Spleen (tissue), 11 donors: ENCODE results near the gene VRK3. TPM values are rescaled to one million over a fixed set of nuclear protein-coding genes. Genes with fewer than 3 reads are reported as not detected.
A peak's percentile ranks its signal among the peaks of the same experiment; 100 is the strongest.
"Not testable (repeated sequence)": the region's sequence is repeated elsewhere in the genome, so short reads cannot be mapped to it uniquely, and the experiment has no call there.

ENCODE experiments used
- DNase-seq: peaks from one replicate; pipeline ENCODE4 v3.0.0-alpha.2; 2020
- H3K27ac ChIP-seq, 8 donors: fragments of 200-600 bp; sonication (generic) in 7 of 8; 1 replicate in 4 of 8; 2 replicates in 4 of 8; pipeline versions ENCODE4 v1.5.0 to v1.8.0; 2016 to 2021; ENCODE audit warnings: inconsistent platforms in 4 of 8, mild to moderate bottlenecking in 4 of 8, moderate library complexity in 1 of 8
- H3K27me3 ChIP-seq, 7 donors: fragments of 200-600 bp; sonication (generic) in 6 of 7; replicated peaks in 1 of 7; 1 replicate in 4 of 7; 2 replicates in 3 of 7; pipeline versions ENCODE4 v1.5.0 to v1.8.0; 2016 to 2021; ENCODE audit warnings: inconsistent platforms in 3 of 7, mild to moderate bottlenecking in 1 of 7
- H3K36me3 ChIP-seq, 6 donors: fragments of 200-600 bp; sonication (generic) in 5 of 6; 1 replicate in 4 of 6; 2 replicates in 2 of 6; pipeline versions ENCODE4 v1.5.0 to v1.8.0; 2016 to 2021; ENCODE audit warnings: inconsistent platforms in 2 of 6
- H3K4me1 ChIP-seq, 6 donors: fragments of 200-600 bp; sonication (generic) in 5 of 6; 1 replicate in 3 of 6; 2 replicates in 3 of 6; pipeline versions ENCODE4 v1.5.0 to v1.8.0; 2016 to 2021; ENCODE audit warnings: inconsistent platforms in 3 of 6
- H3K4me3 ChIP-seq, 8 donors: fragments of 200-600 bp; sonication (generic) in 7 of 8; 1 replicate in 4 of 8; 2 replicates in 4 of 8; pipeline versions ENCODE4 v1.5.0 to v1.8.0; 2016 to 2021; ENCODE audit warnings: inconsistent platforms in 4 of 8, mild to moderate bottlenecking in 4 of 8, moderate library complexity in 2 of 8
- H3K9me3 ChIP-seq, 8 donors: fragments of 200-600 bp; sonication (generic) in 7 of 8; 1 replicate in 4 of 8; 2 replicates in 4 of 8; pipeline versions ENCODE4 v1.5.0 to v1.8.0; 2016 to 2021; ENCODE audit warnings: inconsistent platforms in 4 of 8
- CTCF ChIP-seq, 11 experiments: fragments of 200-600 bp in 7 of 11; fragments of 450-650 bp in 4 of 11; sonication (generic) in 4 of 11; IDR thresholded peaks in 8 of 11; conservative IDR thresholded peaks in 3 of 11; 1 replicate in 7 of 11; 2 replicates in 4 of 11; pipeline versions ENCODE4 v1.4.0 to v1.8.0; 2016 to 2021; ENCODE audit warnings: antibody characterized with exemption in 11 of 11, inconsistent platforms in 4 of 11, mild to moderate bottlenecking in 1 of 11
- POLR2A ChIP-seq, 3 donors: fragments of 450-650 bp; IDR thresholded peaks; one replicate each; pipeline ENCODE4 v1.5.1; 2017; ENCODE audit warnings: antibody characterized with exemption in 3 of 3, mild to moderate bottlenecking in 1 of 3
- POLR2AphosphoS5 ChIP-seq, 3 donors: sonication (generic); formaldehyde crosslinking; IDR thresholded peaks; one replicate each; pipeline ENCODE4 v1.5.1; 2017; ENCODE audit warnings: antibody characterized with exemption in 3 of 3
- WGBS, 5 donors: extraction: QIAGEN DNeasy Blood & Tissue Kit in 3 of 5; methylation state at CpG; one replicate each; pipeline versions ENCODE4 v1.1.5 to v1.1.7; 2013 to 2018; 5-methylcytosine and 5-hydroxymethylcytosine counted together
- intact Hi-C: fragments of 100-400 bp; cut with DNase I; formaldehyde crosslinking; loops from one replicate; pipeline ENCODE4 v1.15.0; 2023; ENCODE audit warnings: low total_unique reads
- polyA plus RNA-seq, 3 donors: library from polyadenylated mRNA; stranded (reverse); fragments of 200-250 nt; gene quantifications; one replicate each; pipeline ENCODE4 v1.2.1, GENCODE V29; 2013
- total RNA-seq, 7 donors: library from RNA; depleted of rRNA in 3 of 7; stranded (reverse); fragments of >200 nt in 3 of 7; fragmentation: NEBNext Ultra II Directional in 4 of 7; extraction: Animal tissue kit (Norgen Biotek cat#: 25700) in 4 of 7; gene quantifications; one replicate each; pipeline versions ENCODE4 v1.1.0 to v1.2.1, GENCODE V29; 2016 to 2021
- donor health status: healthy with polysubstance abuse.
- donor health status: DM: no; HTN: no; CAD: no; lungs with moderate emphysema.
- donor health status: DM: no; HTN: no; CAD: no.
- donor health status: Bipolar disorder and iron deficiency.
- donor health status: healthy.
- donor health status: DM: no; HTN: no; CAD: no.
- donor health status: DM: yes; HTN: yes; CAD: no.

The VRK3 gene
- total and polyA plus RNA-seq, 10 donors, result 17.0 to 60.8 (median 49.7) TPM

DNA sequence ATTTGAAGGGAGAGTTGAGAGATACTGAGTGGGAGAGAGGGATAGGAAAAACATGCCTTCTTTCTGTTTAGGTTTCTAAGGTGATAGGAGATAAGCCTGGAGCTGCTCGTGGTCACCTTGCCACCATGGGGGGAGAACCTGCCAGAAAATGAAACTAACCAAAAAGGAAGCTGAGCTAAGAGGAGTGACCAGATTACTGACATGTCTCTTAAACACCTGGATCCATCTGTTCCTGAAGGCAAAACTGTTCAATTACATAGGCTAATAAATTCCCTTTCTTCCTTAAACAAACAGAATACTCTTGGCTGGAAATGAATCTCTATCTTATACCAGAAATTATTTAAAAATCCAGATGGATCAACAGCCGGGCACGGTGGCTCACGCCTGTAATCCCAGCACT, 27.9 kb upstream of the VRK3 start:
- Histone ChIP-seq H3K36me3 (peaks cover 0 to 8% (median under 1%) of the 10 kb centered on the region in 6 donors), H3K27me3 (peaks cover 0 to 12% (median 0%) of the 10 kb centered on the region in 7 donors), H3K4me1 (peaks cover 8 to 21% (median 14%) of the 10 kb centered on the region in 6 donors), H3K9me3 (peaks cover 0 to 25% (median 6%) of the 10 kb centered on the region in 8 donors), H3K4me3 (no peak overlapping the region), H3K27ac (no peak overlapping the region)
- WGBS, 5 donors, result 74 to 82% (median 78%) methylated on average over 4 of the region's 4 CpGs
- intact Hi-C loops, result no loop called here
- no peak for DNase-seq
- TF ChIP-seq CTCF (IDR thresholded peaks at IDR 0.05 in 8 of 11, conservative IDR thresholded peaks at IDR 0.05 in 3 of 11), result no peak
- TF ChIP-seq POLR2AphosphoS5 (IDR thresholded peaks at IDR 0.05), result no peak
- TF ChIP-seq POLR2A (IDR thresholded peaks at IDR 0.05), result no peak

DNA sequence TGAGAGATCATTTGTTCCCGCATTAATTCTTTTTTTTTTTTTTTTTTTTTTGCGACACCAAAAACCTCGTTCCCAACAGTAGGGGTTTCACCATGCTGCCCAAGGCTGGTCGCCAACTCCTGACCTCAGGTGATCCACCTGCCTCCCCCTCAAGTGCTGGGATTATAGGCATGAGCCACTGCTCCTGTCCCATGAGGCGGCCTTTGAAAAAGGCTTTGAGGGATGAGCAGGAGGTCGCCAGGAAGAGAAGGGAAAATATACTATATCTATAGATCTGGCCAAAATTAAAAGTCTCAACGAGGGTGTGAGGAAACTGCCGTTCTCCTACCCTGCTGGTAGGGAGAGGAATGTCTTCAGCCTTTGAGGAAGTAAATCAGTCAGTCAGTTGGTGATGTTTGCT, 26.8 kb upstream of the VRK3 start:
- WGBS, 5 donors, result 63 to 86% (median 79%) methylated on average over 8 of the region's 8 CpGs
- peaks cover 0 to 28% (median 4%) of the 10 kb centered on the region in 8 donors for H3K9me3 ChIP-seq
- no peak overlapping the region for H3K4me3 ChIP-seq
- H3K4me1 ChIP-seq, result peaks cover 8 to 21% (median 14%) of the 10 kb centered on the region in 6 donors
- intact Hi-C loops, result no loop called here
- TF ChIP-seq POLR2AphosphoS5 (IDR thresholded peaks at IDR 0.05) (no peak), POLR2A (IDR thresholded peaks at IDR 0.05) (no peak), CTCF (IDR thresholded peaks at IDR 0.05 in 8 of 11, conservative IDR thresholded peaks at IDR 0.05 in 3 of 11) (no peak)
- peaks cover 0 to 12% (median 0%) of the 10 kb centered on the region in 7 donors for H3K27me3 ChIP-seq
- DNase-seq, result no peak
- no peak overlapping the region for H3K27ac ChIP-seq
- peaks cover 0 to 19% (median 6%) of the 10 kb centered on the region in 6 donors for H3K36me3 ChIP-seq

GRCh38 chr19:50051228-50051895, 26.2 kb upstream of the VRK3 start:
- DNase-seq, intact Hi-C loops: not testable (repeated sequence)
- peak overlapping the region in 5 of 8 donors; percentile 52 to 83 (median 75) for H3K27ac ChIP-seq
- peak overlapping the region; percentile 40 to 70 (median 53) for H3K4me3 ChIP-seq
- H3K36me3 ChIP-seq, result peaks cover 0 to 25% (median 12%) of the 10 kb centered on the region in 6 donors
- WGBS, 5 donors, result 47 to 51% (median 51%) methylated on average over 16 of the region's 16 CpGs
- peaks cover 0 to 12% (median 0%) of the 10 kb centered on the region in 7 donors for H3K27me3 ChIP-seq
- H3K4me1 ChIP-seq, result peaks cover 8 to 21% (median 14%) of the 10 kb centered on the region in 6 donors
- peaks cover 0 to 34% (median 10%) of the 10 kb centered on the region in 8 donors for H3K9me3 ChIP-seq

DNA sequence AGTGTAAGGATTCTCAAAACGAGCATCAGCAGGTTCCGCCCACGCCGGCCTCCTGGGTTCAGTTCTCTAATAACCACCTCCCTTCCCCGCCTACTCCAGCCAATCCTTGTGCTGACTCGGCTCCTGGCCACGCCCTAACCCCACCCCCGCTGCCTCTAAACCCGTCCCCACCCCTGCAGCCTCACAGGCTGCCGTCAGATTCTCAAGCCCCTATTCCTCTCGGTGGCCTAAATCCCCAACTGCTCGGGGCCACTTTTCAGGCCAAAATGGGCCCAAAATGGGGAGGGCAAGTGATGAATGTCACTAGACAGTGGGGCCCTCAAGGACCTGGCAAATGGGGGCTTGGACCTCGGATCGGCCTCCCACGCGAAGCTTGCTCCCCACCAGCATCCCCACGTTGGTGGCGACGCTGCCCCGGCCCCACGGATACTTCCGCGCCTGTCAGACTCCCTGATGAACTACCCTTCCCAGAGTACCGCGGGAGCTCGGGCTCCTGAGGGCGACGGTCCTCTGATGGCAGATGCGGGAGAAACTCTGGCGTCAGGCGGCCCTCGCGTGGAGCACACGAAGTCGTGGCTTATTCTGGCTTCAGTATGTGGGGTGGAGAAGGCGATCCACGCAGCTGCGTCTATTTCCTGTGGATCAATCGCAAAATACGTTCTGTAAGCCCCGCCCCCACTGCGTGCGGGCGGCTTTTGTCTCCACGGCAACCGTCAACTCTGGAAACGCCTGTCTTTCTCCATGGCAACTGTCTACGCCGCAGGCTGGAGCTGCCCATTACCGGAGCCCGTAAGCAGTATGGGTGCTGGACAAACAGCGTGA, 25.4 kb upstream of the VRK3 start:
- TF ChIP-seq POLR2AphosphoS5 (IDR thresholded peaks at IDR 0.05), result peak; percentile 45 to 79 (median 69)
- no peak for TF ChIP-seq POLR2A (IDR thresholded peaks at IDR 0.05)
- Histone ChIP-seq H3K27me3 (peaks cover 0 to 12% (median 0%) of the 10 kb centered on the region in 7 donors), H3K36me3 (peaks cover 2 to 33% (median 19%) of the 10 kb centered on the region in 6 donors), H3K4me3 (peak overlapping the region; percentile 40 to 70 (median 53)), H3K9me3 (peaks cover 3 to 41% (median 17%) of the 10 kb centered on the region in 8 donors), H3K27ac (peak overlapping the region in 7 of 8 donors; percentile 52 to 83 (median 75)), H3K4me1 (peaks cover 8 to 21% (median 14%) of the 10 kb centered on the region in 6 donors)
- WGBS, 5 donors, result 2 to 5% (median 2%) methylated on average over 52 of the region's 52 CpGs
- DNase-seq, result peak; percentile 91
- intact Hi-C loops, result no loop called here
